Measurements from ENCODE around the gene SCAP. TPM values are rescaled to one million over a fixed set of nuclear protein-coding genes. Genes with fewer than 3 reads are reported as not detected.

Gene SCAP
- total RNA-seq, 2 experiments from 2014 or later: 58.3 to 60.3 TPM

DNA sequence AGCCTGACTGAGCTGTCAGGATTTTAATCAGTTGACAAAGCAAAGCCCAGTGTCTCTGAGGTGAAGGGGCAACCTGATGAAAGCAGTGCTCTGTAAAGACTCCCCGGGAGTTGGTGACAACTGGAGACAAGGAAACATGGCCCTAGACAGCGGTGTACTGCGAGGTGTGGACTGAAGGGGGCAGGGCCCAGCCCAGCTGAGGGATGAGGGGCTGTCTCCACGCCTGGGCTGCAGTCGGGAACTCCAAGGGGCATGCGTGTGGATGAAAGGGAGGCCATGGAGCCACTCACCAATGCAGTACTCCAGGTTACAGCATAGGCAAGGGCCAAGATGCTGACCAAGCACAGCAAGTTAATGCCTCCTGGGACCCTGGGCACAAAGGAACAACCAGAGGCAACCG, 45.1 kb downstream of the SCAP start:
- H3K36me3 ChIP-seq (ENCODE audit: insufficient read depth, low read length): peaks cover 78% of the 10 kb centered on the region
- H3K9me3 ChIP-seq (ENCODE audit: control insufficient read depth in 1 of 2, insufficient read depth in 1 of 2, low read length in 2 of 2): no peaks in the 10 kb centered on the region
- no peak overlapping the region for H3K4me3 ChIP-seq (ENCODE audit: low read length)
- TF ChIP-seq, protein P1, sequence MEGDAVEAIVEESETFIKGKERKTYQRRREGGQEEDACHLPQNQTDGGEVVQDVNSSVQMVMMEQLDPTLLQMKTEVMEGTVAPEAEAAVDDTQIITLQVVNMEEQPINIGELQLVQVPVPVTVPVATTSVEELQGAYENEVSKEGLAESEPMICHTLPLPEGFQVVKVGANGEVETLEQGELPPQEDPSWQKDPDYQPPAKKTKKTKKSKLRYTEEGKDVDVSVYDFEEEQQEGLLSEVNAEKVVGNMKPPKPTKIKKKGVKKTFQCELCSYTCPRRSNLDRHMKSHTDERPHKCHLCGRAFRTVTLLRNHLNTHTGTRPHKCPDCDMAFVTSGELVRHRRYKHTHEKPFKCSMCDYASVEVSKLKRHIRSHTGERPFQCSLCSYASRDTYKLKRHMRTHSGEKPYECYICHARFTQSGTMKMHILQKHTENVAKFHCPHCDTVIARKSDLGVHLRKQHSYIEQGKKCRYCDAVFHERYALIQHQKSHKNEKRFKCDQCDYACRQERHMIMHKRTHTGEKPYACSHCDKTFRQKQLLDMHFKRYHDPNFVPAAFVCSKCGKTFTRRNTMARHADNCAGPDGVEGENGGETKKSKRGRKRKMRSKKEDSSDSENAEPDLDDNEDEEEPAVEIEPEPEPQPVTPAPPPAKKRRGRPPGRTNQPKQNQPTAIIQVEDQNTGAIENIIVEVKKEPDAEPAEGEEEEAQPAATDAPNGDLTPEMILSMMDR (IDR thresholded peaks at IDR 0.05): no peak
- ChIA-PET POLR2A (no interaction called here), CTCF (no interaction called here)
- H3K27ac Mint-ChIP-seq: peak overlapping the region; percentile 3
- peaks cover 77% of the 10 kb centered on the region for H3K36me3 Mint-ChIP-seq (ENCODE audit: low read depth)
- H3K4me1 Mint-ChIP-seq (ENCODE audit: low read depth): no peaks in the 10 kb centered on the region
- intact Hi-C loops (cut with DNase I, micrococcal nuclease): no loop called here
- no peak for DNase-seq
- no peaks in the 10 kb centered on the region for H3K9me3 Mint-ChIP-seq
- no peaks in the 10 kb centered on the region for H3K27me3 Mint-ChIP-seq
- no peaks in the 10 kb centered on the region for H3K4me1 ChIP-seq (ENCODE audit: insufficient read depth, low read length)
- H3K27me3 ChIP-seq (ENCODE audit: control insufficient read depth in 1 of 2, insufficient read depth in 2 of 2, low read length in 2 of 2): no peaks in the 10 kb centered on the region
- H3K27ac ChIP-seq (ENCODE audit: low read depth in 1 of 2, low read length in 2 of 2): no peak overlapping the region
- H3K4me3 Mint-ChIP-seq: no peak overlapping the region
- ATAC-seq (ENCODE audit: poor library complexity): no peak

DNA sequence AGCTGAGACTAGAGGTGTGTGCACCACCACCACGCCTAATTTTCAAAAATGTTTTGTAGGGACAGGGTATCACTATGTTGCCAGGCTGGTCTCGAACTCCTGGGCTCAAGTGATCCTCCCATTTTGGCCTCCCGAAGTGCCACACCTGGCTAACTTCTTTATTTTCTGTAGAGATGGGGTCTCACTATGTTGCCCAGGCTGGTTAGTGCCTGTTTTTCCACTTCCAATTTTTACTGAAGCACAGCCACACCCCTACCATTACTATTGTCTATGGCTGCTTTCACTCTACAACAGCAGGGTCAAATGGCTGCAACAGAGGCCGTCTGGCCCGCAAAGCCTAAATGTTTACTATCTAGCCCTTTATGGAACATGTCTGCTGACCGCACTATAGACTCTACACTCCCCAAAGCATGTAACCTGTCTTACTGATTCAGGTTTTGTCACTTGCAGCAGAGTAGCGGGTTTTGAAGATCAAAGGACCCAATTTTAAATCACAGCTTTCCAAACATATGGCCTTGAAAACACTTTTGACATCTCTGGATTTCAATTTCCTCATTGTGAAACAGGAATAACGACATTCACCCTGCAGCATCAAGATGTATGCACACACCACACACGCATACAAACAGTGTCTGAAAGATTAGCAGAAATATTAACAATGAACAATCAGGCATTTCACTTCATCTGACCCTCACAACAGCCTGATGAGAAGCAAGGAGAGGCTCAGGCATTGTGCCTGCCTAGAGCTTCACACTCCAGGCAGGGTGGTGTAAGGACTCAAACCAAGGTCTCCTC, 46.1 kb downstream of the SCAP start:
- Mint-ChIP-seq H3K4me3 (no peak overlapping the region), H3K4me1 (ENCODE audit: low read depth) (no peaks in the 10 kb centered on the region), H3K27me3 (no peaks in the 10 kb centered on the region), H3K36me3 (ENCODE audit: low read depth) (peaks cover 79% of the 10 kb centered on the region), H3K9me3 (no peaks in the 10 kb centered on the region), H3K27ac (peak overlapping the region; percentile 3)
- ChIA-PET CTCF (no interaction called here), POLR2A (no interaction called here)
- no peaks in the 10 kb centered on the region for H3K27me3 ChIP-seq (ENCODE audit: control insufficient read depth in 1 of 2, insufficient read depth in 2 of 2, low read length in 2 of 2)
- no peak overlapping the region for H3K4me3 ChIP-seq (ENCODE audit: low read length)
- no peak overlapping the region for H3K27ac ChIP-seq (ENCODE audit: low read depth in 1 of 2, low read length in 2 of 2)
- no peak for DNase-seq
- H3K36me3 ChIP-seq (ENCODE audit: insufficient read depth, low read length): peaks cover 83% of the 10 kb centered on the region
- ATAC-seq (ENCODE audit: poor library complexity): no peak
- no peaks in the 10 kb centered on the region for H3K4me1 ChIP-seq (ENCODE audit: insufficient read depth, low read length)
- intact Hi-C loops (cut with DNase I, micrococcal nuclease): no loop called here
- TF ChIP-seq, protein P1 (IDR thresholded peaks at IDR 0.05): no peak
- no peaks in the 10 kb centered on the region for H3K9me3 ChIP-seq (ENCODE audit: control insufficient read depth in 1 of 2, insufficient read depth in 1 of 2, low read length in 2 of 2)

DNA sequence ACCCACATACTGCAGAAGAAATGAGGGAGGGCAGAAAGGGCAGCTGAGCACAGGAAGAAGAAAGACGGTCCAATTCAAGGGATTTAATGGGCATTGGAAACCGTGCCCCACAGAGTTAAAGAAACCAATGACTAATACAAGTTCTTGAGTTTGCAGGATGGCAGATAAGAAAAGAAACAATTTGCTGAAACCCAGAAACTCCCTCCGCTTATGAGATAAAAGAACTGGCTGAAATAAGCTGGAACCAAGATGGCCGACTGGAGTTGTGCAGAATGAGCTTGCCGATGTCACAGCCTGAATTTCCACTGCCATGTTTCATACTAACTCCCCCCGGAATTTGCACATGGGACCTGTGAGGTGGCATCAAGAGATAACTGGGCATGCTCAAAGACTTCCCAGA, 47.1 kb downstream of the SCAP start:
- Histone ChIP-seq H3K9me3 (ENCODE audit: control insufficient read depth in 1 of 2, insufficient read depth in 1 of 2, low read length in 2 of 2) (no peaks in the 10 kb centered on the region), H3K36me3 (ENCODE audit: insufficient read depth, low read length) (peaks cover 84% of the 10 kb centered on the region), H3K27me3 (ENCODE audit: control insufficient read depth in 1 of 2, insufficient read depth in 2 of 2, low read length in 2 of 2) (no peaks in the 10 kb centered on the region), H3K4me1 (ENCODE audit: insufficient read depth, low read length) (no peaks in the 10 kb centered on the region), H3K4me3 (ENCODE audit: low read length) (no peak overlapping the region), H3K27ac (ENCODE audit: low read depth in 1 of 2, low read length in 2 of 2) (no peak overlapping the region)
- ChIA-PET CTCF (no interaction called here), POLR2A (no interaction called here)
- Mint-ChIP-seq H3K4me3 (no peak overlapping the region), H3K27me3 (no peaks in the 10 kb centered on the region), H3K27ac (no peak overlapping the region), H3K36me3 (ENCODE audit: low read depth) (peaks cover 75% of the 10 kb centered on the region), H3K4me1 (ENCODE audit: low read depth) (no peaks in the 10 kb centered on the region), H3K9me3 (no peaks in the 10 kb centered on the region)
- TF ChIP-seq, protein P1 (IDR thresholded peaks at IDR 0.05): no peak
- DNase-seq (no peak), ATAC-seq (ENCODE audit: poor library complexity) (no peak)
- intact Hi-C loops (cut with DNase I, micrococcal nuclease): no loop called here

Data from CD4-positive, alpha-beta T cell (primary cell).